ENCODE results near the gene GLO1.

Gene GLO1

DNA sequence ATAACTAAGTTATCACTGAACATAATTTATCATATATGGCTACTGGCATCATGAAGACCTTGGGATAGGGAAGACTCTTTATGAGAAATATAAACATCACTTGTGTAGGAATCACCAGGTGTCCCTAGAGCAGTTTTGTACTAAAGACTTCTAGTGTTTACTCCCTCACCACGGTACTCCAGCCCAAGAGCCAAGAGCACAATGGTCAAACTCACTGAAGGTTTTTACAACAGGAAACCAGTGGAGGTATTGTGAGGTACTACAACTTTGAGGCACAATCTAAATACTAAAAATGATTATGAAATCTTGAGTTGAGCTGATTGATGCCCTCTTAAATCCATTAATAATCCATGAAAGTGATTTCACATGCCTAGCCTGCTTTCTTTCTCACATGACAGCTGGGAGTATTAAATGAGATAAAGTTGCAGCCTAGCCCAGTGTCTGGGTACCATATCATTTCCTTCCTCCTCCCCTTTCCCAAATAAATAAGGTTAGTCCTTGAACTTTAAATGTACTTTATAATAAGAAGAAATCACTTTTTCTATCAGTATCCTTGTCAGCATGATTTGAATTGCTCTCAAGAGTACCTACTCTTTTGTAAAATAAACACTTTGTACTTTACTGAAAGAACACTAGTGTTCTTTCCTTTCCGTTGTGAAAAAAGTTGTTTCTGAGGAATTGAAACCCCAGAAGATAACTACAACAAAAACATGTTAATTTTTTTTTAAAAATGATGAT is 26.5 kb downstream of the GLO1 start:
- H3K36me3 ChIP-seq (ENCODE audit: insufficient read depth, low read length) = peaks cover 41% of the 10 kb centered on the region
- no peaks in the 10 kb centered on the region for H3K9me3 ChIP-seq (ENCODE audit: low read length)
- H3K4me1 ChIP-seq (ENCODE audit: insufficient read depth, low read length) = no peaks in the 10 kb centered on the region
- H2AFZ ChIP-seq (ENCODE audit: low read depth, low read length) = no peak overlapping the region
- H3K27me3 ChIP-seq (ENCODE audit: insufficient read depth, low read length) = no peaks in the 10 kb centered on the region
- no peak overlapping the region for H3K4me3 ChIP-seq (ENCODE audit: low read length)

DNA sequence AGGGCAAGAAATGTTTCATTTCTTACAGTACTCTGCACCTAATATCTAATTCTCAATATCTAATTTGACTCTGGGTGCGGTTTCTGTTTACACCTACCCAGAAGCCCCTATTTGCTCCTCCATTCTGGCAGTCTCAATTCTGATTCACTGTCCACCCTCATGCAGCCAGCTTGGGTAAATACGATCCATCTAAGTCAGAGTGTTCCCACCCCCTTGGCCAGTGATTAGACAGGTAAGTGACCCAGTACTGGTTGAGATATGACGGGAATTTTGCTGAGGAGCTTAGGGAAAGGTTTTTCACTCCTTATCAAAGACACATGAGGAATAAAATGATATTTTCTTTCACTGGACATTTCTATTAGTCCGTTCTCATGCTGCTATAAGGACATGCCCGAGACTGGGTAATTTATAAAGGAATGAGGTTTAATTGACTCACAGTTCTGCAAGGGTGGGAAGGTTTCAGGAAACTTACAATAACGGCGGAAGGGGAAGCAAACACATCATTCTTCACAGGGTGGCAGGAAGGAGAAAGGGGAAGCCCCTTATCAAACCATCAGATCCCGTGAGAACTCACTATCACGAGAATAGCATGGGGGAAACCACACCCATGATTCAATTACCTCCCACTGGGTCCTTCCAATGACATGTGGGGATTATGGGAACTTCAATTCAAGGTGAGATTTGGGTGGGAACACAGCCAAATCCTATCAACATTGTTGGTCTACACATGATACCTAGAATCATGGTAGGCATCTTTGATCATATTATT is 29.4 kb downstream of the GLO1 start:
- no peaks in the 10 kb centered on the region for H3K9me3 ChIP-seq (ENCODE audit: low read length)
- peaks cover 24% of the 10 kb centered on the region for H3K36me3 ChIP-seq (ENCODE audit: insufficient read depth, low read length)
- no peak overlapping the region for H2AFZ ChIP-seq (ENCODE audit: low read depth, low read length)
- no peaks in the 10 kb centered on the region for H3K27me3 ChIP-seq (ENCODE audit: insufficient read depth, low read length)
- H3K4me1 ChIP-seq (ENCODE audit: insufficient read depth, low read length) = no peaks in the 10 kb centered on the region
- no peak overlapping the region for H3K4me3 ChIP-seq (ENCODE audit: low read length)

DNA sequence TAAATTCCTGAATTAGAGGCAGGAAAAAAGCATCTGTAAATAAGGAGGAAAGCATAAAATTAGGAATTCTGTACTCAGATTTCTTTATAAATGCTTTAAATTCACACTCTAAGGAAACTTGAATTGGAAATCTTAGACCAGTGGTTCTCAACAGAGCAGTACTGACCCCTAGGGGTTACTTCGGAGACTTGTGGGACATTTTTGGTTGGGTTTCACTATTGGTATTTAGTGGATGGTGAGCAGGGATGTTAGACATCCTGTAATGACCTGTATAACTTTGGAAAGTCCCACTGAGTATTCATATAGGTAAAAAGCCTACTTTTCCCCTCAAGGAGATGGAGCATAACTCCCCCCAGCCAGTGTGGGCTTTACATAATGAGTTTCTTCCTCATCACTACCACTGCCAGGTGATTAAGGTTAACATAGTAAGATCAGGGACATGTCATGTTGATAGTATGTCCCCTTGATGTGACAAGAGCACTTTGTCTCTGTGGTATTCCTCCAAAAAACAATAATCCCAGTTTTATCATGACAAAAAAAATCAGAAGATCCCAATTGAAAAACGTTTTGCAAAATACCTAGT is 31.0 kb downstream of the GLO1 start:
- Histone ChIP-seq H3K4me3 (ENCODE audit: low read length) (no peak overlapping the region), H3K27me3 (ENCODE audit: insufficient read depth, low read length) (no peaks in the 10 kb centered on the region), H3K36me3 (ENCODE audit: insufficient read depth, low read length) (peaks cover 18% of the 10 kb centered on the region), H3K4me1 (ENCODE audit: insufficient read depth, low read length) (no peaks in the 10 kb centered on the region), H2AFZ (ENCODE audit: low read depth, low read length) (no peak overlapping the region), H3K9me3 (ENCODE audit: low read length) (no peaks in the 10 kb centered on the region)

DNA sequence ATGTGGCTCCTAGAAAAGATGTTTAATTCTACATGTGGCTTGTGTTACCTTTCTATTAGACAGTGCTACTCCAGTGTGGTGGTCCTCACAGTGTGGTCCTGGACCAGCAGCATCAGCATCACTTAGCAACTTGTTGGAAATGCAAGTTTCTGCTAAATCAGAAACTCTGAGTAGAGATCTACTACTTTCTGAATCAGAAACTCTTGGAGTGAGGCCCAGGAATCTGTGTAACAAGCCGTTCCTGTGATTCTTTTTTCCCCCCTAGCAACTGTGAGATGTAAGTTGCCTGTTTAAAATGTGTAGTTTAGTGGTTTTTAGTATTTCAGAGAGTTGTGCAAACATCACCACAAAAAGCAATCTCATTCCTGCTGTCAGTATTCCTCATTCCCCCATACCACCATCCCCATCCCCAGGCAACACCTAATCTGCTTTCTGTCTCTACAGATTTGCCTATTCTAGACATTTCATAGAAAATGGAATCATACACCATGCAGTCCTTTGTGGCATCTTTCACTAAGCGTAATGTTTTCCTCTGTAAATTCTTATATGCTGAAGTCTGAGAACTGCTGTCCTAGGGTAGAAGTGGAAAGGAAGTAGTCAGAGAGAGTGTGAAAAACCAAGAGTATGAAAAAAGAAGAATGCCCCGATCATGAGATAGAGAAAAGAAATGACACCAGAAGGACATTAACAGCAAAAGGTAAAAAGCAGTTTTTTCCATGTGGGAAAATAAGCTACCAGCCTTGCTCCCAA is 44.4 kb downstream of the GLO1 start:
- Histone ChIP-seq H3K36me3 (ENCODE audit: insufficient read depth, low read length) (no peaks in the 10 kb centered on the region), H3K4me1 (ENCODE audit: insufficient read depth, low read length) (no peaks in the 10 kb centered on the region), H3K27me3 (ENCODE audit: insufficient read depth, low read length) (no peaks in the 10 kb centered on the region), H2AFZ (ENCODE audit: low read depth, low read length) (no peak overlapping the region), H3K9me3 (ENCODE audit: low read length) (no peaks in the 10 kb centered on the region), H3K4me3 (ENCODE audit: low read length) (no peak overlapping the region)

DNA sequence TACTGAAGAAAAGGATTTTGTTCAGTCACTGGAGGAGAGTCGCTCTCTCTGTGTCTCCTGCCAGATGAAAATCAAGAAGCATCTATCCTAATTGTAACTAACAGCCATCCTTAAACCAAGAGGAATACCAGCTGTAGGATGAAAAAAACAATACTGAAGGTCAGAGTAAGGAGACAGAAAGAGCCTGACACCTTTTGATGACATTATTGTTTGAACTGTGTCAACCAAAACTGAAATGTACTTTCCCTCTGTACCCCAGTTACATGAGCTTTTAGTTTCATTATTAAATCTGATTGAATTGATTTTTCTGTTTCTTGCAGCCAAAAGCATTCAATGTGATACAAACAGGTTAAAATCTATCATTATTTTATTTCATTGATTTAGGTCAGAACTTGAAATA is 46.0 kb downstream of the GLO1 start:
- no peaks in the 10 kb centered on the region for H3K27me3 ChIP-seq (ENCODE audit: insufficient read depth, low read length)
- no peaks in the 10 kb centered on the region for H3K4me1 ChIP-seq (ENCODE audit: insufficient read depth, low read length)
- H2AFZ ChIP-seq (ENCODE audit: low read depth, low read length) = no peak overlapping the region
- H3K4me3 ChIP-seq (ENCODE audit: low read length) = no peak overlapping the region
- H3K36me3 ChIP-seq (ENCODE audit: insufficient read depth, low read length) = no peaks in the 10 kb centered on the region
- no peaks in the 10 kb centered on the region for H3K9me3 ChIP-seq (ENCODE audit: low read length)

DNA sequence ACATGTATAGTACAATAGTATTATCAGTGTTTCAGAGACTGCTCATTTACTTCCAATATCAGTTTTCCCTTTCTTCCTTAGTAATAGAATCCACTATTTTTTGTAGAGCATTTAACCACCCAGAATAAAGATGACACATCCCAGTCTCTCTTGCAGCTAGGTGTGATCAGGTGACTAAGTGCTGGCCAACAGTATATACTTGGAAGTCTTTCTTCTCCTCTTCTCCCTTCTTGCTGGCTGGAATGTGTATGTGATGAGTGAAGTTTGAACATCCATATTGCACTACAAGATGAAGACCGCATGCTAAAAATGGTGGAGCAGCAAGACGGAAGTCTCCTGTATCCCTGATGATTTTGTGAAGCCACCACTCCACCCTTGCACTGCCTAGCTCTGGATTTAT is 48.7 kb downstream of the GLO1 start:
- no peaks in the 10 kb centered on the region for H3K36me3 ChIP-seq (ENCODE audit: insufficient read depth, low read length)
- no peaks in the 10 kb centered on the region for H3K9me3 ChIP-seq (ENCODE audit: low read length)
- H3K4me1 ChIP-seq (ENCODE audit: insufficient read depth, low read length) = no peaks in the 10 kb centered on the region
- no peak overlapping the region for H3K4me3 ChIP-seq (ENCODE audit: low read length)
- no peak overlapping the region for H2AFZ ChIP-seq (ENCODE audit: low read depth, low read length)
- H3K27me3 ChIP-seq (ENCODE audit: insufficient read depth, low read length) = no peaks in the 10 kb centered on the region

DNA sequence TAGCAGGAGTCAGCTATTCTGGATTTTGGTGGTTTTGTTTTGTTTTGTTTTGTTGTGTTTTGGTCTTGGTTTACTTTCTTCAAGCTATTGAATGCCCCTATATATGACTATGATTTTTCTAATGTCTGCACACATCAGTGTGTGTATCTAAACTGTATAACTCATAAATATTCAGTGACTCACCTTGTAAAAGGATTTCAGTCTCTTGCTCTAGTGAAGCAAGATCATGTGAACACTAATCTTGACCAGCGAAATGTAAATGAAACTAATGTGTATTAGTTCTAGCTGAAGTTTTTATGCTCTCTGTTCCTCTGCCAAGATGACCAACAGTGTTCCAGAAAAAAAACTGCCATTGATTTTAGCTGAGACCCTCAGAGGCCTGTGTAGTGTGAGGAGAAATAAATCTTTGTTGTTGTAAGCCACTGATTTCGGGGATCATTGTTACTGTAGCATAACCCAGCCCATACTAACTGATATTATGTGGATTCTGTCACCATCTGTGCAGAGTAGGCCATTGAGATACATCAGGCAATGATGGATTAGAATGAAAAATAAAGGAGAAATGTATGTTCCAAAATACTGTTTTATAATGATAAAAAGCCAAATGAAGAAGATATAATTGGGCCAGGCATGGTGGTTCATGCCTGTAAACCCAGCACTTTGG is 51.7 kb downstream of the GLO1 start:
- Histone ChIP-seq H3K27me3 (ENCODE audit: insufficient read depth, low read length) (no peaks in the 10 kb centered on the region), H3K36me3 (ENCODE audit: insufficient read depth, low read length) (no peaks in the 10 kb centered on the region), H3K4me1 (ENCODE audit: insufficient read depth, low read length) (peaks cover 9% of the 10 kb centered on the region), H2AFZ (ENCODE audit: low read depth, low read length) (no peak overlapping the region), H3K9me3 (ENCODE audit: low read length) (no peaks in the 10 kb centered on the region), H3K4me3 (ENCODE audit: low read length) (no peak overlapping the region)

DNA sequence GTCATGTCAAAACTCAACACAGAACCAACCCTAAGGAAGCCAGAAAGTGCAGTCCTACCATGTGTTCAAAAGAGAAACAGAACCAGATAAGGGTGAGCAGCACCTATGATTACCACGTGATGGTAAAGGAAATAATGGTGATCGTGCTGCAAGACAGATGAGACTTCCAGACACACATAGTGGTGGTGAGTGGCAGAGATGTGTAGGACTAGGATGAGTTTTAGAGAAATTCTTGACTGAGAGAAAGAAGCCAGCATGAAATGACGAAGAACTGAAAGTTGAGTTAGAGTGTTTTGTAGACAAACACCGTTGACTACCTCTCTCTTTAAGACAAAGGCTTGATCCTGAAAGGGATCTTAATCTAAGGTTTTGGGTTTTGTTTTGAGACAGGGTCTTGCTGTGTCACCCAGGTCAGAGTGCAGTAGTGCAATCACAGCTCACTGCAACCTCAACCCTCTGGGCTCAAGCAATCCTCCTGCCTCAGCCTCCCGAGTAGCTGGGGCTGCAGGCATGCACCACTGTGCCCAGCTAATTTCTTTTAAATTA is 52.7 kb downstream of the GLO1 start:
- H3K27me3 ChIP-seq (ENCODE audit: insufficient read depth, low read length) = no peaks in the 10 kb centered on the region
- no peak overlapping the region for H3K4me3 ChIP-seq (ENCODE audit: low read length)
- no peaks in the 10 kb centered on the region for H3K36me3 ChIP-seq (ENCODE audit: insufficient read depth, low read length)
- no peak overlapping the region for H2AFZ ChIP-seq (ENCODE audit: low read depth, low read length)
- no peaks in the 10 kb centered on the region for H3K9me3 ChIP-seq (ENCODE audit: low read length)
- peaks cover 18% of the 10 kb centered on the region for H3K4me1 ChIP-seq (ENCODE audit: insufficient read depth, low read length)

DNA sequence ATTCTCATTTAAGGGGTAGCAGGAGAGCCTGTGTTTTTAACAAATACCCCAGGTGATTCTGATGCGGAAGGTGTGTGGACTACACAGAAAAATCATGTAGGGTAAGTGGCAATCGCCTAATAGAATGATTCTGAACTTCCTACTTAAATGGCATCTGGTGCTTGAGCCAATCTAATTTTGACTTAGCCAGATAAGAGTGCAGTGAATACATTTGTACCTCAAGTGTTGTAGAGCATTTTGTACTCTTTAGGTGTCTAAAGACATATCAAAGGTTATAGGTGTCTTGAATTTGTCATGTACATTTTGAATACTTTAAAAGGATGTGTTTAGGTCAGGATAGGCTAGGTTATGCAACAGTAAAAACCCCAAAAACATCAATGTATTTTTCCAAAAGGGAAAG is 53.2 kb downstream of the GLO1 start:
- Histone ChIP-seq H3K36me3 (ENCODE audit: insufficient read depth, low read length) (no peaks in the 10 kb centered on the region), H3K9me3 (ENCODE audit: low read length) (no peaks in the 10 kb centered on the region), H3K4me3 (ENCODE audit: low read length) (no peak overlapping the region), H2AFZ (ENCODE audit: low read depth, low read length) (no peak overlapping the region), H3K27me3 (ENCODE audit: insufficient read depth, low read length) (no peaks in the 10 kb centered on the region), H3K4me1 (ENCODE audit: insufficient read depth, low read length) (peaks cover 18% of the 10 kb centered on the region)

DNA sequence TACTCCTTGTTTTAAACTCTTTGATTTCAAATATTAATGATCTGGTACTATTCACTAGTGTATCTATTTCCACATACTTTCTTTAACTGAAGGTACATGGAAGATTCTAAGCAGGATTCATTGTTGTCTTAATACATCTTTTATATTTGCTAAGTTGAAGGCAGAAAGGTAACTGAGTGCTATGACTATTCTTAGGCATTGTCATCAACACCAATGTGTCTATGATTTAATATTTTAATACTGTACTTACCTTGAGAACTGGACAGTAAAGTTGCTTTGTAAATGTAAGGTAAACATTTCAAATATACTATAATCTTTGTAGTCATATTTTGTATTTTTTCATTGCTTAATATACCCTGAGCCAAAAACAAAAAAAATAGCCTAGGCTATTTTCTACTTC is 54.3 kb downstream of the GLO1 start:
- Histone ChIP-seq H3K4me1 (ENCODE audit: insufficient read depth, low read length) (peaks cover 18% of the 10 kb centered on the region), H3K4me3 (ENCODE audit: low read length) (no peak overlapping the region), H3K27me3 (ENCODE audit: insufficient read depth, low read length) (no peaks in the 10 kb centered on the region), H3K36me3 (ENCODE audit: insufficient read depth, low read length) (no peaks in the 10 kb centered on the region), H2AFZ (ENCODE audit: low read depth, low read length) (no peak overlapping the region), H3K9me3 (ENCODE audit: low read length) (no peaks in the 10 kb centered on the region)

DNA sequence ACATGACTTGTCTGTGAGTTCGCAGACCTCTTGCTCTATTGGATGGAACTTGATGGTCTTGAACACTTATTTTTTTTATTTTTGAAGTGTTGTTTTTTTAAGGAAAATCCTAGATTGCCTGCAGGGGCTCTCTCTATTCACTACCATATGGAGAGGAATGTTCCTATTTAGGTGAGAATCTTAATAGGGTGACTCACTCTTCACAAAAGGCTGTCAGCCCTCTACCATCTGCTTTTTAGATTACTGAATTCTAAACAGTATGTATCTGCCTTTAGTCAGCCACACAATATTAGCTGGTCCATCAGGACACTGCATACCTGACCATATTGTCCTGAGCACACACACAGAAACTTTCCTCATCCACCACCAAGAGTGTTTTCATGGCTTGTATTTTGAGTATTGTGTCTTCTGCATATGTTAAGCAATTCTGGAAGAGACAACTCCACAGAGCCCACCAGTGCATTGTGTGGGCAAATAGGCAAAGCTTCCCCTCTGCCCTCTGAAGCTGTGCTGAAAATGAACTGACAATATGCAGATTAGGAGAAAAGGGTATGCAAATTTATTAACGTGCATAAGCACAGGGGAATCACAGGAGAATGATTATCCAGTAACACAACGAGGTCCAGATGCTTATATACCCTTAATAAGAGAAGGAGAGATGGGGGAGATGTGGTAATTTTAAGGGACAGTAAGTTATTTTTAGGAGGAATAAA is 56.6 kb downstream of the GLO1 start:
- Histone ChIP-seq H3K9me3 (ENCODE audit: low read length) (no peaks in the 10 kb centered on the region), H3K36me3 (ENCODE audit: insufficient read depth, low read length) (no peaks in the 10 kb centered on the region), H3K4me3 (ENCODE audit: low read length) (no peak overlapping the region), H3K27me3 (ENCODE audit: insufficient read depth, low read length) (no peaks in the 10 kb centered on the region), H3K4me1 (ENCODE audit: insufficient read depth, low read length) (peaks cover 18% of the 10 kb centered on the region), H2AFZ (ENCODE audit: low read depth, low read length) (no peak overlapping the region)

DNA sequence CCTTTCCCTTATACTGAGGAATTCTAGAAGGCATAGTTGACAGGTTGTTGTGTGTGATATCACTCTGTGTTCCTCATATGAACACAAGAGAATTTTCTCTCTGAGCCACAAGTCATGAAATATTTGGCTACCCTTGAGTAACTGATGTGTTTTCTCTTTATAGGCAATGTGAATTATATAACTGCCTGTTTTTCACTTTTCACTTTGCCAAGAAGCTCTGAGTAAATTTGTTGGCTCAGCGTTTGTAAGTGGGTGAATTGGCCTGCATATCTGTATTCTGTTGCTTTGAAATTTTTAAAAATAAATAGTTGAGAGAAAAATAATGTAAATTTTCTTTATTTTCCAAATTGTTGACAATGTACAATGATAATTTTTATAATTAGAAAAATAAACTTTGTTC is 58.0 kb downstream of the GLO1 start:
- Histone ChIP-seq H3K27me3 (ENCODE audit: insufficient read depth, low read length) (no peaks in the 10 kb centered on the region), H3K4me3 (ENCODE audit: low read length) (no peak overlapping the region), H3K36me3 (ENCODE audit: insufficient read depth, low read length) (no peaks in the 10 kb centered on the region), H3K4me1 (ENCODE audit: insufficient read depth, low read length) (peaks cover 27% of the 10 kb centered on the region), H2AFZ (ENCODE audit: low read depth, low read length) (no peak overlapping the region), H3K9me3 (ENCODE audit: low read length) (no peaks in the 10 kb centered on the region)
